Measurements from ENCODE around the gene STAG3. TPM values are rescaled to one million over a fixed set of nuclear protein-coding genes. Genes with fewer than 3 reads are reported as not detected.

STAG3 gene
- polyA plus RNA-seq, 1 donor from 2014 or later, result 0.64 TPM

GRCh38 chr7:100189061-100189460 lies 11.3 kb downstream of the STAG3 start:
- no peak overlapping the region for H3K27ac ChIP-seq (ENCODE audit: low read length)
- H3K9me3 ChIP-seq (ENCODE audit: low read length), result no peaks in the 10 kb centered on the region
- no peak overlapping the region for H3K4me3 ChIP-seq (ENCODE audit: low read length)
- H3K9me2 ChIP-seq (ENCODE audit: insufficient read depth, low read length), result no peaks in the 10 kb centered on the region
- H3K9ac ChIP-seq (ENCODE audit: low read length), result no peak overlapping the region
- no peak overlapping the region for H2AFZ ChIP-seq (ENCODE audit: low read depth, low read length)
- no peaks in the 10 kb centered on the region for H3K79me2 ChIP-seq (replicated peaks; ENCODE audit: insufficient read depth, low read length)
- H3K4me2 ChIP-seq (ENCODE audit: low read length), result no peak overlapping the region
- TF ChIP-seq REST (IDR thresholded peaks at IDR 0.05; ENCODE audit: borderline replicate concordance) (no peak), EP300 (conservative IDR thresholded peaks at IDR 0.05; ENCODE audit: poor library complexity, severe bottlenecking) (no peak), POLR2AphosphoS5 (IDR thresholded peaks at IDR 0.05) (no peak), SMC3 (conservative IDR thresholded peaks at IDR 0.05; ENCODE audit: poor library complexity) (no peak), CTCF (IDR thresholded peaks at IDR 0.05; ENCODE audit: poor library complexity, severe bottlenecking) (no peak), EZH2 (IDR thresholded peaks at IDR 0.05; ENCODE audit: borderline replicate concordance, insufficient read depth, low read length, poor library complexity, severe bottlenecking) (no peak), TAF1 (IDR thresholded peaks at IDR 0.05; ENCODE audit: low read depth) (no peak), MXI1 (conservative IDR thresholded peaks at IDR 0.05; ENCODE audit: poor library complexity, severe bottlenecking) (no peak), RAD21 (conservative IDR thresholded peaks at IDR 0.05) (no peak)
- H4K20me1 ChIP-seq (ENCODE audit: insufficient read depth), result no peaks in the 10 kb centered on the region
- H3K27me3 ChIP-seq (ENCODE audit: insufficient read depth, low read depth, low read length), result no peaks in the 10 kb centered on the region
- no peaks in the 10 kb centered on the region for H3F3A ChIP-seq (ENCODE audit: insufficient read depth, low read length, poor library complexity, severe bottlenecking)
- H3K36me3 ChIP-seq (ENCODE audit: insufficient read depth, low read length), result no peaks in the 10 kb centered on the region

GRCh38 chr7:100190048-100190711 lies 12.5 kb downstream of the STAG3 start:
- TF ChIP-seq REST (IDR thresholded peaks at IDR 0.05; ENCODE audit: borderline replicate concordance) (no peak), CTCF (IDR thresholded peaks at IDR 0.05; ENCODE audit: poor library complexity, severe bottlenecking) (peak; percentile 28)
- Histone ChIP-seq H4K20me1 (ENCODE audit: insufficient read depth) (no peaks in the 10 kb centered on the region), H2AFZ (ENCODE audit: low read depth, low read length) (no peak overlapping the region), H3K4me2 (ENCODE audit: low read length) (no peak overlapping the region), H3K9me3 (ENCODE audit: low read length) (no peaks in the 10 kb centered on the region), H3K4me3 (ENCODE audit: low read length) (no peak overlapping the region), H3K9me2 (ENCODE audit: insufficient read depth, low read length) (no peaks in the 10 kb centered on the region), H3K79me2 (replicated peaks; ENCODE audit: insufficient read depth, low read length) (no peaks in the 10 kb centered on the region), H3K36me3 (ENCODE audit: insufficient read depth, low read length) (no peaks in the 10 kb centered on the region), H3F3A (ENCODE audit: insufficient read depth, low read length, poor library complexity, severe bottlenecking) (no peaks in the 10 kb centered on the region), H3K27me3 (ENCODE audit: insufficient read depth, low read depth, low read length) (no peaks in the 10 kb centered on the region), H3K9ac (ENCODE audit: low read length) (no peak overlapping the region), H3K27ac (ENCODE audit: low read length) (no peak overlapping the region)
